G401.6 (cell line): ENCODE data around the gene SMC1B.
"Not testable (repeated sequence)": the region's sequence is repeated elsewhere in the genome, so short reads cannot be mapped to it uniquely, and the experiment has no call there.

Experiments
- FAIRE-seq: peaks from 2 replicates; lab custom pipeline; 2012; peaks lifted over from hg19 to GRCh38; lab: Jason Lieb, UNC

SMC1B gene

GRCh38 chr22:45445031-45445710 is 31.8 kb upstream of the SMC1B start:
- no peak for FAIRE-seq

DNA sequence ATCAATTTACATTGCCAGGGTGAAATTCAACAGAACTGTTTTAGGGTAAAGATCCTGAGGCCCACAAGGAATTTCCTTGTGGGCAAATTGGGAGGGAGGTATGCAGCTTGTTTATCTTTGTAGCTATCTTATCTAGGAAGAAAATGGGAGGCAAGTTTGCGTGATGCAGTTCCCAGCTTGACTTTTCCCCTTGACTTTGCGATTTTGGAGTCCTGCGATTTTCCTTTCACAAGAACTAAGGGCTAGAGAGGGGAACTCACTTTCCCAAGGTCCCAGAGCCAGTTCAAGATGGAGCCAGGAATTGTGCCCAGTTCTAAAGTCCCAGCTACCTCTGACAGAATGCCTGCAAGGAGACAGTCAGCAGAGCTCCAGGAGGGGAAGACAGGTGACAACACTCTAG is 30.8 kb upstream of the SMC1B start:
- FAIRE-seq = no peak

DNA sequence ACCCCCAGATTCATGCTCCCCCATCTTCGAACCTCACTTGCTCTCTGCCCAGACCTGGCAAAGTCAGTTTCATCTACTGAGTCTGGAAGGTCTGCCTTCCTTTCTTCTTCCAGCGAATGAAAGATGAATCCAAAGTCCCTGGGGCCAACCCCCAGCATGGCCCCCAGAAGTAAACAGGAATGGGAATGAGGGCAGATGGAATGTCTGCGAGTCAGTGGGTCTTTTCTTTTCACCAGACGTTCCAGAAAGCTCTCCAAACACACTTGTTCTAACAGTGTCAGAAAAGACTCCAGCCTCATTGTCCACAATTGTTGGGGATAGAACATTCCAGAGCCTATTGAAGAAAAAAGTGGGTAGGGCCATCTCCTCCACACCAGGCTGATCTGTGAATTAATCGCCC is 28.7 kb upstream of the SMC1B start:
- FAIRE-seq = no peak

DNA sequence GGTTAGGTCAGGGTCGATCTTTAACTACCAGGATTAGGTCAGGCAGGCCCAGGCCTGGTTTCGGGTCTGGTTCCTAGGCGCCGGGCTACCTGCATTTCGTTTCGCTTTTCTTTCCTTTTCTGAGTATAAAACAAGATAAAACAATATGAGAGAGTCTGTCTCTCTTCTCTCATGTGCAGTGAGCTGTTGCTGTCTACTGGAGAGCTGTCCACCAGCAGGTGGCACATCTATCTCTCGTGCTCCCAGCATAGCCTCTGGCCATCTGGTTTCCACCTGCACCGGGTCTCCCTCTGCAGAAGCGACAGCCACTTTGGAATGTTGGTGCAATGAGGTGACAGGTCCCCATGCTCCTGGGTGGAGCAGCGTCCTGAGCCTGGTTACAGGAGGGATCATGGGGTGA is 27.7 kb upstream of the SMC1B start:
- no peak for FAIRE-seq

- not testable (repeated sequence) for FAIRE-seq
Measured at GRCh38 chr22:45440688-45441087, 27.3 kb upstream of the SMC1B start.

GRCh38 chr22:45438336-45438735 is 24.9 kb upstream of the SMC1B start:
- FAIRE-seq = no peak

DNA sequence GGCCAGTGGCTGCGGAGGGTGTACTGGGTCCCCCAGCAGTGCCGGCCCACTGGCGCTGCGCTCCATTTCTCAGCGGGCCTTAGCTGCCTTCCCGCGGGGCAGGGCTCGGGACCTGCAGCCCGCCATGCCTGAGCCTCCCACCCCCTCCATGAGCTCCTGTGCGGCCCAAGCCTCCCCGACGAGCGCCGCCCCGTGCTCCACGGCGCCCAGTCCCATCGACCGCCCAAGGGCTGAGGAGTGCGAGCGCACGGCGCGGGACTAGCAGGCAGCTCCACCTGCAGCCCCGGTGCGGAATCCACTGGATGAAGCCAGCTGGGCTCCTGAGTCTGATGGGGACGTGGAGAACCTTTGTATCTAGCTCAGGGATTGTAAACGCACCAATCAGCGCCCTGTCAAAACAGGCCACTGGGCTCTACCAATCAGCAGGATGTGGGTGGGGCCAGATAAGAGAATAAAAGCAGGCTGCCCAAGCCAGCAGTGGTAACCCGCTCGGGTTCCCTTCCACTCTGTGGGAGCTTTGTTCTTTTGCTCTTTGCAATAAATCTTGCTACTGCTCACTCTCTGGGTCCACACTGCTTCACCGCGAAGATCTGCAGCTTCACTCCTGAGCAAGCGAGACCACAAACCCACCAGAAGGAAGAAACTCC is 23.6 kb upstream of the SMC1B start:
- FAIRE-seq = not testable (repeated sequence)

GRCh38 chr22:45435544-45436139 is 22.2 kb upstream of the SMC1B start:
- FAIRE-seq = peak; percentile 94

DNA sequence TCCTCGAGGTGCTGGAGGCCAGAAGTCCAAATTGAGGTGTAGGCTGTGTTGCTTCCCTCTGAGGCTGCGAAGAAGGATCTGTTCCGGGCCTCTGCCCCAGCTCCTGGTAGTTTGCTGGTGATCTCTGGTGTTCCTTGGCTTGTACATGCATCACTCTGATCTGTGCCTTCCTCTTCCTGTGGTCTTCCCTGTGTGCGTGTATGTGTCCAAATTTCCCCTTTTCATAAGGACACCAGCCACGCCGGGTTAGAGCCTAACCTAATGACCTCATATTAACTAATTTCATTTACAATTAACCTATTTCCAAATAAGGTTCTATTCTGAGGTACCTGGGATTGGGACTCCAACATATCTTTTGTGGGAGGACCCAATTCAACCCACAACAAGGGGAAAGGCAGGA is 21.6 kb upstream of the SMC1B start:
- no peak for FAIRE-seq

- no peak for FAIRE-seq
Measured at GRCh38 chr22:45430871-45431270, 17.5 kb upstream of the SMC1B start.

DNA sequence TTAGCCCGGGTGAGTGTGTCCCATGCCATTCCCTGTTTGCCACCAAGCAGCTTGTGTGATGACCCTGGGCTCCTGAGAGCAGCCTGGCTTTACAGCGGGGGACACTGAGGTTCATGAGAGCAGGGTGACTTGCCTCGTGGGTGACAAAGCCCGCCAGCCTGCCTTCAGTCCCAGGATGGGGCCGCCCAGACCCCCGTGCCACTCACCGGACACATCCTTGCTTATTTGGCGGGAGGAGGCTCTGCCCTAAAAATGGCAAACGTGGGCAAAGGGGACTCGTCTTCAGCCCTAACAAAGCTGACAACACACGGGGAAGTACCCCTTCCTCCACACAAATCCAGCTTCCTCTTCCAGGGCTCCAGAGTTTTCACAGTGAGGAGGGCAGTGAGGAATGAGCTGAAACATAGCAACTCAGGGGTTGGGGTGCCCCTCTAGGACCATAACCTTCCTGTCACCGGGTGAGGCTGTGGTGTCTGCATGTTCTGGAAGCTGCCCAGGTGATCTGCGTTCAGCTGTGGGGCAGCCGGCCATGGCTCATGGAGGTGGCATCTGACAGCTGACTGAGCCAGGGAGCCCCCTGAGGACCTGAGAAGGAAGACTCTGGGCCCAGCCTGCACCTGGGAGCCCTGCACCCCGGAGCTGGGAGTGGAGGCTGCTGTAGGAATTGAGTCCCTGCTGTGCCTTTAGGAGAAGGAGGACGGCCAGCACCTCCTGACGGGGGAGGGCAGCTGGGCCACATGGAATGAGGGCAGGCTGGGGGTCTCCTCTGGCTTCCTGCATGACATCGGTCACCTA is 16.8 kb upstream of the SMC1B start:
- no peak for FAIRE-seq

DNA sequence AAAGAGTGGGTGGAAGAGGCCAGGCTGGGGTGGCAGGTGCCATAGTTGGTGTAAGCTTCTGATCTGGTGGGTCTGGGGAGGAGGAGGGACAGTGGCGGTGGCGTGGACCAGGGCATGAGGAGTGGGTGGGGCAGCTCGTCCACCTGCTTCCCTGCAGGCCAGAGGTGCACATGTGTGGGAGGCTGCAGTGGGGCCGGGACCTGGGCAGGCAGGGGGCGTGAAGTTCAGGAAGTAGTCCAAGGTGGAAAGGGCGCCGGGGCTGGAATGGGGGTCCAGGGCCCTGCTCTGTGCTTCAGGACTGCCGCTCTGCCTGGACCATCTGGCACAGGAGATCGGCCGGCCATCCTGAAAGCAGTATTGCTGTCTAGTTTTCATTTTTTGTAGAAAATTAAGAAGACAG is 16.0 kb upstream of the SMC1B start:
- FAIRE-seq = no peak

- no peak for FAIRE-seq
Measured at GRCh38 chr22:45428391-45429385, 15.3 kb upstream of the SMC1B start.

GRCh38 chr22:45427114-45427513 is 13.7 kb upstream of the SMC1B start:
- FAIRE-seq = no peak

DNA sequence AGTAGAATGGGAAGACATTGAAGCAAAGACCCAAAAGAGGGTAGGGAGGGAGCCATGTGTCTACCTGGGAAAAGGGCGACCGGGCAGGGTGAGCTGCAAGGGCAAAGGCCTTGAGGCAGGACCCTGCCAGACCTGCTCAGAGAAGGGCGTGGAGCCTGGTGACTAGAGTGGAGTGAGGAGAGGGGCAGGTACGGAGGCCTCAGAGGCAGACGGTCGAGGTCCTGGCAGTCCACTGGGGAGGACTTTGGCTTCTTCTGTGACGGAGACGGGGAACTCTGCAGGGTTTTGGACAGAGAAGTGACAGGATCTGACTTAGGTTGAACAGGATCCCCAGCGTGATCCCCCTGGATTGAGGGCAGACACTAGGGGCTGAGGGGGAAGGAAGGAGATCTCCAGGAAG is 13.0 kb upstream of the SMC1B start:
- FAIRE-seq = no peak

DNA sequence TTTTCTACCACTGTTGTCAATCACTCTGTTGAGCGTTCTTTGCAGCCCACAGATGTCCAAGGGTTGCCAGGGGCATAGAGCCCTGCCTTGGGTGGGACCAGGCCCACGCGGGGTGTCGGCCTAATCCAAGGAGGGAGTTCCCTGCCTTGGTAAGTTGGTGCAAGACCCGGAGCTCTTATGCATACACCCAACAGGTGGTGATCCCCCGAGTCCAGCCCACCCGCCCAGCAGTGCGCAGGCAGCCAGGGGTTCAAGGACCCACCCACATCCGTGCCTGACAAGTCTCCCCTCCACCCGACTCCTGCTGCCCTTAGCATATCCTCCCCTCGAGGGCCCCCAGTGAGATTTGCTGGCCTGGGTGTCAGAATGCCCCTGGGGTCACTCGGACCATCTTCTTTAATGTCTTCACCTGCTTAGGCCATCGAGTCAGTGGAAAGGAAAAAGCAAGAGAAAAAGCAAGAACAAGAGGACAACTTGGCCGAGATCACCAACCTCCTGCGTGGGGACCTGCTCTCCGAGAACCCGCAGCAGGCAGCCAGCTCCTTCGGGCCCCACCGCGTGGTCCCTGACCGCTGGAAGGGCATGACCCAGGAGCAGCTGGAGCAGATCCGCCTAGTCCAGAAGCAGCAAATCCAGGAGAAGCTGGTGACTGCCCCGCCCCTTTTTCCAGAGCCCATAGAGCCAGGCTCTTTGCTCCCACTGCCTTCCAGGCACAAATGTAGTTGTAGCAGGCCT is 12.3 kb upstream of the SMC1B start:
- no peak for FAIRE-seq

DNA sequence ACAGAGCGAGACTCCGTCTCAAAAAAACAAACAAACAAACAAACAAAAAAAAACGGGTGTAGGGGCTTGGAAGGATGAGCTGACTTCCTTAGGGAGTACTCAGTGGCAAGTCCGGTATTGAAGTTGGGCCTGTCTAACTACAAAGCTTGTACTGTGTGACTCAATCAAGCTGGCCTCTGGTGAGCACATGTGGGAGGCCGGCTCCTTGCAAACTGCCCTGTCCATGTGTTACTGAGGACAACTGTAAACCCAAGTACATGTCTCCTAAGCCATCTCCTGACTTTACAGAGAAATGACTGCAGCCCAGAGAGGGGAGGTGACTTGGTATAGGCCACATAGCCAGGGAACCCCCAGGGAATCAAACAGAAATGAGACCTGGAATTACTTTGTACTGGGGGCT is 11.7 kb upstream of the SMC1B start:
- FAIRE-seq = no peak

GRCh38 chr22:45424241-45424731 is 10.9 kb upstream of the SMC1B start:
- no peak for FAIRE-seq

GRCh38 chr22:45423524-45423923 is 10.1 kb upstream of the SMC1B start:
- no peak for FAIRE-seq

DNA sequence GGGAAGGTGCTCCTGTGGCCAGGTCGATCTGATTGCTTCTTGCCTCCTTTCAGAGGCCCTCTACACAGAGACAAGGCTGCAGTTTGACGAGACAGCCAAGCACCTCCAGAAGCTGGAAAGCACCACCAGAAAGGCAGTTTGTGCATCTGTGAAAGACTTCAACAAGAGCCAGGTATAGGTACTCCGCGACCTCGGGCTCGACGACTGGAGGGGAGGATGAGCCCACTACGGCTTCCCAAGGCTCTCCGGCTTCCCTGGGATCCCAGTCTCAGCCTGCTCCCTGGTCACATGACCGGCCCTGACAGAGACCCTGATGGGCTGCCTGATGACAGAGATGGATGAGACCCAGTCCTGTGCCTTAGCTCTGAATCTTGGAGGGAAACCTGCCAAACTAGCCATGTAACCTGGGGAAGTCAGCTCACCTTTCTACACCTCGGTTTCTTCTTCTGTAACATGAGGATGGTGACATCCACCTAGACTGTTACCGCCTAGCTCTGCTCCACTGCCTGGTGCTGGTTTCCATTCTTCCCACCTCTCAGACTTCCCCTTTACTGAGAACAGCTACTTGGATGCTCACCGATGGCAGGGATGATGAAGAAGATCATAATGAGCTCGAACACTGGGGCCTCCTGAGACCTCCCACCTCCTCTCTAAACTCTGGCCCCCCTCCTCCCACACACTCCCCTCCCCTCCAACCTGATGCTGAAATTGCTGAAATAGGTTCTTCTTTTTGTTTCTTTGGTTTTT is 9.0 kb upstream of the SMC1B start:
- no peak for FAIRE-seq
